GM18520 (cell line): ENCODE data around the gene AFF1.
A peak's percentile ranks its signal among the peaks of the same experiment; 100 is the strongest.

Experiments used
- ATAC-seq: cut with Tn5 transposase; IDR thresholded peaks from one replicate; pipeline ENCODE4 v1.9.1; 2021; ENCODE audit not compliant: unreplicated experiment

The AFF1 gene

DNA sequence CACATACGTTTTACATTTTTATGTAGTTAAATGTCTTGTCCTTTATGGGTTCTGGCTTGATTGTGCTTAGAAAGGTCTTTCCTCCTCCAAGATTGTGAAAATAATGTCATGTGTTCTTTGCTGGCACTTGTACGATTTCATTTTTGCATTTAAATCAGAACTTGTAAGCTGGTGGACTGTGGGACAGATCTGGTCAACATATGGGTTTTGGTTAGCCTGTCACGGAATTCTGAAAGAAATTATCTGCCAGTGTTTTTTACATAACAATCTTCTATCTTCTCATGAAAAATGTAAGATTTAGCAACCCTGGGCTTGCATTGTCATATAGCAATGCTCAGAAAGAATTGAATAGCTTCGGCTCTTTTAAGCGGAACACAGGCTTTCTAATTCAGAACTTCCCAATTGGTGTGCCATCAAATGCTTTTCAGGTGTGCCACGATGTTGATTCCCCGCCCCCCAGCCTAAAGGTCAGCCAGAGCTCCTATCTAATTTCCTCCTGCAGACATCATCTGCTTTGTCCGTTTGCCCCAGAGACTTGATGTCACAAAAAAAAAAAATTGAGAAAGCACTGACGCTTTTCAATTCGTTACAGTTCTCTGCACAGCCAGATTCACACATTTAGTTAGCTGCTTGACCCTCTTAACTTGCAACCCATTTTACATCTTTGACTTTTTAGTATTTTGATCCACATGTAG is 16.2 kb downstream of the AFF1 start:
- no peak for ATAC-seq

DNA sequence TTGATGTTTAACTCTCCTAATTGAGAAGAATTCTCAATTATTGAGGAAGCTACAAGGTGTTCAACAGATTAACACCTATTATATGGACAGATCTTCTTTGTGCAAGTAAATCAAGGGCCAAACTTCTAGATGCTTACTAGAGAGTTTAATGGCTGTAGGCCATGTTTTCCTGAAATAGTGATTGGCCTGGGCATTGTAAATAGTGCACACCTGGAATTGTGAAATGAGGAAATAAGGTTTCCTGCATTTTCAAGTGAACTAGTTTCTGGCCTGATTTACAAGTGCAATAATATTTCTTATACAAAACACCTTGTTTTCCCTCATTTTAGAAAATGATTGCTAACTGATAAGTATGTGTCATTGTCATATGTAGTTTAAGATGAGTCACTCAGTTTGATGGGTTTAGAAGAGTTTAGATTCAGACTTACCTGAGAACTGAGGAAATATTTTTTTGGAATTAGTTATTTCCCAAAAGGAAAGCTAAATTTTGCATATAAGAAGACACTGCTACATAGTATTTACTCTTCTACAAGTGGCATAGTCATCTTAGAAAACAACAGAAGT is 21.2 kb downstream of the AFF1 start:
- no peak for ATAC-seq

DNA sequence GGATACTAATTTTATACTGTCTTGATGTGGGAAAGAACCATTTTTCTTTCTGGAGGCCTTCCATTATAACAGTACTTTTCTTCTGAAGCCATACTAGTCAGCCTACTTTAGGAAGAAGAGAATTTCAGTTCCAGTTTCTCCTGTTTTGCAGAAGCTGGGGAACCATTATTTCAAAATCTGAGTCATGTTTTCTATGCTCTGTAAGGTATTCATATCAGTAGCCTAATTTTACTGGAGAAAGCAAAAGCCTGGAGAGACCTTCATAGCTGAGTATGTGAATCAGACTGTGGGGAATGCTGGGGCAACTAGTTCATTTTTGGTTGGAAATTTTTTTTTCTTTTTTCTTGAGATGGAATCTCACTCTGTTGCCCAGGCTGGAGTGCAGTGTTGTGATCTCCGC is 22.4 kb downstream of the AFF1 start:
- no peak for ATAC-seq

DNA sequence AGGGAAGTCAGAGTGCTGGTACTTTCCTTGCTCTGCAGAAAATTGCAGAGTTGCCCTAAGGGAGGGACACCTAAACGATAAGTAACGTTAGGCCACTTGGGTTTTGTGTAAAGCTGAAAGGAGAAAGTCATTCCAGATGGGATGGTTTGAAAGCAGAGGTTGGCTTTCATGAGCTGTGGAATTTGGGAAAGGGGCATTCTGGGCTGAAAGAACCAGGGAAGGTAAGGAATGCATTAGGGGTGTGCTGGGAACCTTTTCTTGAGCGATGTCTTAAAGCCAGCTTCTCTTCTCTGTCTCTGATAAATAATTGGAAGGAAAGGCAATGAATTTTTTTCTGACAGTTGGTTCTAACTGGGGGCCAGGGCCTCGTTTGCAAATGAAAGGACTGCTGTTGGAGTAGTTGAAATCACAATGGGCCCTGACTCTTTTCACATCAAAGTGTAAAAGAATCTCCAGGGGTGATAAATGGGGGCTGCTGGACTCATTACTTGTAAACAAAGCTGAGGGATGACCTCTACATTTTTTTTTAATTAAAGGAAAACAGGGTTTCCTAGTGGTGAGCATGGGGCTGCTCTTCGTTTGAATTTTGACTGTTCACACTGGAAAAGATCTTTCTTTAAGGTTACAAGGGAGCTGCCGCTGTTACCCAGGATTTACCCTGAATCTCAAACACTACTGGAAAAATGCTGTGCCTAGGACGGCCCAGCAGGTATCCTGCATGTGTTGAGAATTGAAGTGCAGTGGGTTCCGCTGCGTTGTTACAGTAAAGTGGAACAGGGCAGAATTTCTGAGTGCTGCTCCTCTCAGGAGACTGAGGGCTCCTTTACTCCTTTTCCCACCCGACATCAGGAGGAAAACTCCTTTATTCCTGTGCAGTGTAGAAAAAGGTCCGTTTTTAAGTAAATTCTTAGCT is 25.0 kb downstream of the AFF1 start:
- ATAC-seq, result no peak

DNA sequence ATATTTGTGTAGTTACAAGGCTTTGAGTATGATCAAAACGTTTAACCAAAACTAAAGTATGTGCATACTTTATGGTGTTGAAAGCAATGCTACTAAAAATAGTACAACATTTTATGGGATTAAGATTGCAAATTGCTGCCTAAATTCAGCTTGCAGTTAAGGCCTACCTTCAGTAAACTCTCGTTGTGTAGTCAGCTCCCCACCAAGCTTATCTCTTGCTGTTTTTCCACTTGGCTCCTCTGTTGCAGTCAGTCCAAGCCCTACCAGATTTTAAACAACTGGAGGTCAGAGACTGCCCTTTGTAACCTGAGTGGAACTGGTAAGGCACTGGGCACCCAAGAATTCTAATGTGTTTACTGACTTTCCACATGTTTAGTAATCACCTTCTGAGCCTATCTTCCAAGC is 25.7 kb downstream of the AFF1 start:
- ATAC-seq, result no peak

DNA sequence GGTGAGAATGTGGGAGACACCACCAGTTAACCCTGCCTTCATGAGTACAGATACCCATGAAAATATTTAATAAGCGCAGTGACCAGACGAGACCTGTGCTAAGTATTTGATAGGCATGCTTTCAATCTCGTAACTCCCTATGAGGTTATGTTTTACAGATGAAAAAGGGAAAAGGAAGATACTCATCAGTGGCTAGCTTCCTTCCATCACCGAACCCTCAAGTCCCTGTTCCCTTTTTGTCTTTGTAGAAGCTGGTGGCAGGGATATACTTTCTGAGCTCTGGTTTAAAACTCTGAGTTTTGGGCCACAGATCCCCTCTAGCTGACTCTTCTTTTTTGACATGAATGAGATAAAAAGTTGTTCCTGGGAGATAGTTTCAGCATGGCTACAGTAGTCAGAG is 26.3 kb downstream of the AFF1 start:
- ATAC-seq, result no peak

DNA sequence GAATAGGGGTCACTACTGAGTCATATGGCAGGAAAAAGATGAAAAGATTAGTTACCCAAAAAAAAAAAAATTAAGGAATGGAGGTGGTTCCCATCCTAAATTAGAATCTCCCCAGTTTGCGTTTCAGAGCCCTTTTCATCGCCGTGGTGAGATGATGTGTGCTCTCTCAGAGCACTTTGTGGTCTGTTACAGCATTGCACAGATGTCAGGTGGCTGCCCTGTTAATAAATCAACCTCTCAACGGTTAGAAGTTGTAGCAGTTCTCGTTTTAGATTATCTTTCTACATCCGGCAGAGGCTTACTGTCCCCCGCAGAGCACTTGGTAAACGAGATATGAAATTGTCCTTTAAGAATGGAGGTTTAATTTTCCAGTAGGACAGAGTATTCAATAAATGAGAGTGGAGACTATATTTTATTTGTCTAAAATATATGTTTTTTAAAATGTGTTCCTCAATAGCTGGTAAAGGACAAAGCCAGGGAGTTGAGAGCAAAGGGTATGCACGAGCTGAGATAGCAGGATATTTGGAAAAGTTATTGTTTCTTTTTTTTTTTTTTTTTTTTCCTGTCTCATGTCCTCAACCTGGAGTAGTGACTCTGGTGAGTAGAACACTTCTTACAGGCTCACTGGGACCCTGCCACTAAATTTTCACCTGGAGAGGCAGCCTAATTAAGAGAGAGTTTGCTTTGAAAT is 26.9 kb downstream of the AFF1 start:
- ATAC-seq, result peak; percentile 91

DNA sequence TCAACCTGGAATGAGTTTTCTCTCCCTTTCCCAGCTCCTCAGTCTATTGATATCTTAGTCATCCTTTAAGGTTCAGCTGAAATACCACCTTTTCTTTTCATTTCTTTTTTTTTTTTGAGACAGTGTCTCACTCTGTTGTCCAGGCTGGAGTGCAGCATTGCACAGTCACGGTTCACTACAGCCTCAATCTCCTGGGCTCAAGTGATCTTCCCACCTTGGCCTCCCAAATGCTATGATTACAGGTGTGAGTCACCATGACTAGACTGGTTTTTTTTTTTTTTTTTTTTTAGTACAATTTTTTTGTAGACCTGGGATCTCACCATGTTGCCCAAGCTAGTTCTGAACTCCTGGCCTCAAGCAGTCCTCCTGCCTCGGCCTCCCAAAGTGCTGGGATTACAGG is 28.9 kb downstream of the AFF1 start:
- no peak for ATAC-seq

DNA sequence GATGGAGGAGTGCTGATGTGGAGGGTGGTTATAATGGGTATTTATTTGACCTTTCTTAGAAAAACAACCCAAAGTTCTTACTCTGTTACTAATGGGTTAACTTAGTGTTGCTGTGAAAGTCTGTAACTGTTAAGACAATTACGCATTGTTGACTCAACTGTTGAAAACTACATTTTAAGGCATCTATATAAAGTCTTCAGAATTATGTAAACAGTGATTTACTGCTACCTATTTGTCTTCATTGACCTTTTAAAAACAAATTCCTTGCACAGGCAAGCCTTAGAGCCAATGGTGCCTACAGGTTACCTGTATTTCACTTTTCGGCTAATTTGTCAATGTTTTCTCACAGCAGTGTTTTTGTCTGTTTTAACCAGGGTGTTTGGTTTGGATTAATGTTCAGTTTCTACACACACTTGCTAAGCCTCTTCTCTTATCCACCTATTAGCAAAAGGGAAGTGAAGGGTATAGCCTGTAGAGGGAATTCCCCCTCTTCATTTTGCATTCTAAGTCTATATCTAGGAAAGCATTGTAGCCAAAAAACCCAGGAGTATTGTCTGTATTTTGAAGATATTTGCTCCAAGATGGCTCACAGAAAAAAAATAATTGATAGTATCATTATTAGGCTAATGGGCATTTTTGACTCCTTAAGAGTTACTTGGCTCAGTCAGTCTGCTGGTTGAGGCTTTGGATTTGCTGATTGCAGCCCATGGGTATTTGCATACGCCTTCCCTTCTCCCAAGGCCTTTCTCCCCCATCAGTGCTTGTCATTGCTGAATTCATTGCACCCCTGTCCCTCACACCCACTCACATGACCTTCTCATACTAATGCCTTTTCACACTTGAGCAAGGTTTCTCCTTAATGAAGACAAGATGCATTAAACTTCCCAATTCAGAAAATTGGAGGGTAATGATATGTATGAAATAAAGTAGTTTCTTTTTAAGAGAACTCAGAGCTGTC is 30.5 kb downstream of the AFF1 start:
- peak; percentile 36 for ATAC-seq

DNA sequence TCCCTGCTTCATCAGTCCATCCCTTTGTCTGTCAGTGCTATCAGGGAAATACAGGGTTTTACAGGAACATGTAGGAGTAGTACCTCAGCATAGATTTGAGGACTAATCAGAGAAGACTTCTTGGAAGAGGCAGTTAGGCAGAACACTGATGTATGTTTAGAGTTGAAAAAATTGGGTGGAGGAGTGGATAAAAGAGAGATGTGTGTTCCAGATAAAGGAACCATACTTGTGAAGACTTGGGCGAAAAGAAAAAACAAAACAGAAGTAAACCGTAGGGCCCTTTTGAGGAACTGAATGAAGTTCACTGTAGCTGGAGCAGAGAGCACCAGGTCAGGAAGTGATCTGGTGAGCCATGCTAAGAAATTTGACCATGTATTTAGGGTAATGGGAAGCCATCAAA is 32.3 kb downstream of the AFF1 start:
- no peak for ATAC-seq

DNA sequence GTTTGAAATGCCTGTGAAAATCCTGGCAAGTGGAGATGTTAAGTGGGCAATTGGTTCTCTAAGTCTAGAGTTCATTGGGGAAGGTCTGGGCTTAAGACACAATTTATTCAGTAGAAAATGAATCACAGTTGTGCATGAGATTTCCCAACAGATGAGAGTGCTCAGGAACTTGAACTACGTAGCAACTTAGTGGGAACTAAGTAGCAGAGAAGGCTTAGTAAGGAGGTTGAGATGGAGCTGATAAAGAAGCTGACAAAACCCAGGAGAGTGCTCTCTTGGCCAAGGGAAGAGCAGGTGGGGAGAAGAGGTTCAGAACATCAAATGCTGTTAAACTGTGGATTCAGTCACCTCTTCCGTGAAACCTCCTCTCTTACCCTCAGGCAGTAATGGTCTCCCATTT is 33.0 kb downstream of the AFF1 start:
- no peak for ATAC-seq

DNA sequence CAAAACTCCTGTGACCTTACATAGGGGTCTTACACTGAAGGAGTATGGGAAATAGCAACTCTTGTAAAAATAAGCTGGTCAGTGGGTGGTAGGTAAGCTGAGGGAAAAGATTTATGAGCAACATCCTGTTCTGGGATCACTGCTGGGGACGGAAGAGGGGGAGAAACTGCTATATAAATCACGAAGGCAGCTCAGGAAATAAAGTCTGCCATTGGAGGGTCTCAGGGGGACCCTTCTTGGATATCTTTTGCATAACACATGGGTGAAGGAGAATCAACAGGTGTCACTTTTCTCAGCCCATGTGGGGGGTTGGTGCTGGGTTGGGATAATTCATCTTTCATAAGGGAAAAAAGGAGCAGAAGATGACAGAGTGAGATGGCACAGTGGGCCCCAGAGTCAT is 33.7 kb downstream of the AFF1 start:
- no peak for ATAC-seq

DNA sequence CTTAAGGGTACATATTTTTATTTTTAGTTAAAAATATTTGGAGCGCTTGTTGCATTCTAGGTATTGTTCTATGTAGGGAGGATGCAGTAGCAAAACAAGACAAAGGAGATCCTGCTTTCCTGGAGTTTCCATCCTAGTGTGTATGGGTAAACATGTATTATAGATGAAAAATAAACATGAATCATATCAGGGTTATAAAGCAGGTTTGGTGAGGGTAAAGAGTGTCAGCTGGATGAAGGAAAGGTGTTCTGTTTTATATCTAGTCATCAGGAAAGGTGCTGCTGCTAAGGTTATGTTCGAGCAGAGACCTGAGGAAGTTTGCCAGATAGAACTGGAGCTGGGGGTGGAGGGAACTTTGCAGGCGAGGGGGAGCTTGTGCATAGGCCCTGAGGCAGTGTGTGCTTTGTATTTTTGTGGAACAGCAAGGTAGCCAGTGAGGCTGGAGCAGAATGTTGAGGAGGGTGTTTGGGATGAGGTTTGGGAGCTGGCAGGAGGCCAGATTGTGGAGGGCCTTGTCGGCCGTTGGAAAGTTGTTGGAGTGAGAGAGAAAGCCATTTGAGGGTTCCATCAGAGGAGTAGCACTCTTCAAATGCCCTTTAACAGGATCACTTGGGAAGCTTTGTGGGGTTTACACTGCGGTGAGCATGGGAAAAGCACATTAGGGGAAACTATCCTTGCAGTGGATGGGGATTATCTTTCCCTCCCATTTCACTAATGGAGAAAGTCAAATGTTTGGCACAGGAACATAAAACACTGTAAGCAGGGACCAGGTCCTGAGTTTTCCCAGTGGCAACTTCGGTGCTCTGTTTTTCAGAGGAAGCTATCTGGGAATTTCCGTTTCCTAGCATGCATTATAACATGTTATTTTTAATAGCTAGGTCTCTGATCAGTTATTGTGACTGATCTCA is 35.9 kb downstream of the AFF1 start:
- no peak for ATAC-seq

DNA sequence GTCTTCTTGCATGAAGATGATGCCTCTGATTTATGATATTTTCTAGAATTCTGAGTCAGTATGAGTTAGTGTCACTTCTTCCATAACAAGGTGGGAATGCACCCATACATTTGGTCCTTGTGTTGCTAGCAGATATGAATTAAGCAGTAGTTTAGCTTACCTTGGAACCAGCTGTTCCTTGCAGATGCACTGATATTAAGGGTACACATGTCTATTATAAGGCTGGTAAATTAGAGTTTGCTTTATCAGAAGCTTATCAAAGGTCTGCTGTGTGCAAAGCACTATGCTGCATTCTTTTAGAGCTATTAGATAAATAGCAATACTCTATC is 36.5 kb downstream of the AFF1 start:
- ATAC-seq, result no peak

DNA sequence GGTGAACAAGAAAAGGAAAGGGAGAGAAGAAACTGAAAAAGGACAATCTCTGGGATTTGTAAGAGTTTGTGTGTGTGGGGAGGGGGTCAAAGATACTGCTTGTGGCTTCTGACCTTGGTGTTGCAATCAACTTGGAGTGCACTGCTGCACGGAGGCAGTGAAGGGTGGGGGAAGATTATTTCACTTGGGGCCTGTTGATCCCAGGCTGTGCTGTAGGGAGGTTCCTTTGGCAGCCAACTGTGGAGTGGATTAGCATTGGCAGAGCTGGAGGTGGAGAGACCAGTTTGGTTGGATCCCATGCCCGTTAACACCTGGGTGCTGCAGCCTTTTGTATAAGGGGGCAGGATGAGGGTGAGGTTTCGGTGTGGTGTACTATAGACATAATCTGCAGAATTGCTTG is 38.2 kb downstream of the AFF1 start:
- no peak for ATAC-seq

DNA sequence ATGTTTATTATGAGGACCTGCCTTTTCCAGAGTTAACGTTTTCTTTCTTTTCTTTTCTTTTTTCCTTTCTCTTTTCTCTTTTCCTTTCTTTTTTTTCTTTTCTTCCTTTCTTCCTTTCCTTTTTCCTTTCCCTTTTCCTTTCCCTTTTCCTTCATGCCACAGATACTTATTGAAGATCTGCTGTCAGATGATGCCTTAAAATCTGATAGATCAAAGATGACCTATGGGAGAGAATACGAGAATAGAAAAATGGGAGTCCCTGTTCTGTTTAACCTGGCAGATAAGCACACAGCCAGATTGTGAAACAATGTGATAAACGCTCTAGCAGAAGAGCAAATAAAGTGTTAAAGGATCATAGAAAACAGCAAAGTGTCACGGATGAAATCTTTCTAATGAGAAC is 38.9 kb downstream of the AFF1 start:
- ATAC-seq, result no peak

DNA sequence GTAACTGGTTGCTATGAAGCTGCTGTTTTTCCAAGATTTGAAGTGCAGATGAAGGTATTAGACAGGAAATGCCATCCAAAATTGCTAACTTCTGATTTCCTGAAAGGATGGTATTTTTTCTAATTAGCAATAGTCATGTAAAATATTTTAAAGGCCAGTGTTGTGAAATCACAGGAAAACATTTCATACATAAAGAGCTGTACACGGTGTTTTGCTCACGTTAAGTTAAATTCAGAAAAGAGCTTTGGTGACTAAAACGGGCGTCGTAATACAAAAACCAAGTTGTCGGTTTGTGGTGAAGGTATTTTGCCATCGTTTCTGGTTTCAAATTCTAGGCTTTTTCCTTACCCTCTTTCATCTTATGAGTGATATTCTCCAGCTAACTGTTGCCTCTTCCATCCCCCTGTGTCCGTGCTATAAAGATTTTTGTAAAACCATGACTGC is 39.8 kb downstream of the AFF1 start:
- no peak for ATAC-seq

DNA sequence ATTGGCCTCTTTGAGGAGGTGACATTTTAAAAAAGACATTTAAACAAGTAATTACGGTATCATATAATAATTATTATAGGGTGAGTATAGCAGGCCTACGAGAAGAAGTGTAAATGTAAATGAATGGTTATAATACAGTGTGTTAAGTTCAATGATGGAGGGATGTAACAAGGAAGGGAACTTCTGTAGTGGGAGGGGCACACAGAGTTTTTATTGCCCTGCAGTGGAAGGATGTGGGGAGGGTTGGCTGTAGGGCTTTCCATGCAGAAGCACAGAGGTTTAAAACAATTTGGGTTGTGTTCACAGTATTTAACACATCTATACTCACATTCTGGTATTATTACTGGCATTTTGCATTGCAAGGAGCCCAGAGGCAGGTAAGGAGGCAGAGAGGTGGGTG is 41.1 kb downstream of the AFF1 start:
- ATAC-seq, result no peak

DNA sequence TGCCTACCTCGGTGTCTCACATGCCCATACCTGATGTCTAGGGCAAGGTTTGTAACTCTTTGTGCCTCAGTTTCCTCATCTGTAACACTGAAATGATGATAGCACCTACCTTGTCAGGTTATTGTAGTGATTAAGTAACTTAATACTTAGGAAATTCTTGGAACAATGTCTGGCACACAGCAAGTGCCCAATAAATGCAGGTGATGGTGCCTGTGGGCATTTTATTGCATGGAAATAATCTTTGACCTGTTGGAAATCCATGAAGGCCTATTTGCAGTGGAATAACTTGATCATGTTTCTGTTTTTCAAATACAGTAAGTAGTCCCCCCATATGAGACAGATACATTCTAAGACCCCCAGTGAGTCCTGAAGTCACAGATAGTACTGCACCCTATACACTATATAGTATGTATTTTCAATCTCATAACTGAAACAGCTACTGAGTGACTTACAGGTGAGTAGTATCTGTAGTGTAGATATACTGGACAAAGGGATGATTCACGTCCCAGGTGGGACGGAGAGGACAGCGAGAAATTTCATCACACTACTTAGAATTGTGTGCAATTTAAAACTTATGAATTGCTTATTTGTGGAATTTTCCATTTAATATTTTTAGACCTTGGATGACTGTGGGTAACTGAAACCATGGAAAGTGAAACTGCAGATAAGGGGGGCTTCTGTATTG is 42.1 kb downstream of the AFF1 start:
- no peak for ATAC-seq
